GM12872 (cell line): ENCODE measurements around the gene CKAP2L.

Source experiments
- TF ChIP-seq, protein P1 (sequence below): IDR thresholded peaks from 3 replicates; pipeline ENCODE4 v1.5.1; 2011; ENCODE audit warnings: low read depth, mild to moderate bottlenecking, low read length, moderate library complexity; ENCODE audit not compliant: insufficient read depth

CKAP2L gene

DNA sequence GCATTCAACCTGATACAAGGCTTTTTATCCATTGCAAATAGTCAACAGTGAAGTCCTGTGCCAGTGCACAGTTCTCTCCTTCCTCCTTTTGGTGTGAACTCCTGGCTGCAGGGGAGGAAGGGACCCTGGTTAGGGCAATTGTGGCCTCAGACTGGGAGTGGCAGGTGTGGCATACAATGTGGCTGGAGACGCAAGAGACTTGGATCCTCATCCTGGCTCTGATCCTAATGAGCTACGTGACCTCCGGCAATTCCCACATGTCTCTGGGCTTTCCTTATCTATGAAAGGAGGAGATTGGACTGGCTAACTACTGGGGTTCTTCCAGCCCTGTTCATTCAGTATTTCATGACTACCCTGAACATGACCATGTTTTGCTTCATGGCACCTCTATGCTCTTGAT lies 30.4 kb upstream of the CKAP2L start:
- TF ChIP-seq, protein P1, sequence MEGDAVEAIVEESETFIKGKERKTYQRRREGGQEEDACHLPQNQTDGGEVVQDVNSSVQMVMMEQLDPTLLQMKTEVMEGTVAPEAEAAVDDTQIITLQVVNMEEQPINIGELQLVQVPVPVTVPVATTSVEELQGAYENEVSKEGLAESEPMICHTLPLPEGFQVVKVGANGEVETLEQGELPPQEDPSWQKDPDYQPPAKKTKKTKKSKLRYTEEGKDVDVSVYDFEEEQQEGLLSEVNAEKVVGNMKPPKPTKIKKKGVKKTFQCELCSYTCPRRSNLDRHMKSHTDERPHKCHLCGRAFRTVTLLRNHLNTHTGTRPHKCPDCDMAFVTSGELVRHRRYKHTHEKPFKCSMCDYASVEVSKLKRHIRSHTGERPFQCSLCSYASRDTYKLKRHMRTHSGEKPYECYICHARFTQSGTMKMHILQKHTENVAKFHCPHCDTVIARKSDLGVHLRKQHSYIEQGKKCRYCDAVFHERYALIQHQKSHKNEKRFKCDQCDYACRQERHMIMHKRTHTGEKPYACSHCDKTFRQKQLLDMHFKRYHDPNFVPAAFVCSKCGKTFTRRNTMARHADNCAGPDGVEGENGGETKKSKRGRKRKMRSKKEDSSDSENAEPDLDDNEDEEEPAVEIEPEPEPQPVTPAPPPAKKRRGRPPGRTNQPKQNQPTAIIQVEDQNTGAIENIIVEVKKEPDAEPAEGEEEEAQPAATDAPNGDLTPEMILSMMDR = no peak

DNA sequence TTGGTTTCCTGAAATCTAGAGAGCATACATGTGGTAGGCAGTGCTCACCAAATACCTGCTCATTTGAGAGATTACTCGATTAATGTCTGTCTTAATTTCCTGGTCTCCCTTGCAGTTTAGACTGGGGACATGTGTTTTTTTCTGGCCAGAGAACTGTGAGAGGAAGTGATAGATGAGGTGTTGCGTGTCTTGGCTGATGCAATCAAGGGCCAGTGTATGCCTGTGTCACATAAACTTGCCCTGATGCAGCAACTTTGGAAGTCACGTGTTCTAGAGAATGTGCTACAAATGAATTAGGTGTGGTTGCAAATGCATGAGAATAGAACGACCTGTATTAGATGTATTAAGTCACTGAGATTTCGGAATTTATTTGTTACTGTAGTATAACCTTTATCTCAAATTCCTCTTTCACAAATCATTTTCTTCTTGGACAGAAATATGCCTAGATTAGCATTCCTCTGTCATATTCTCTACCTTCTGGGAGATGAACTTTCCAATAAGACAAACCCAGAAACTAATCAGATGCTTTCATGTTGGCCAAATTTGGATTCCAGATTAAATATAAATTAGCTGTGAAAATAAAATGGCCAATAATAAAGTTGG lies 29.8 kb upstream of the CKAP2L start:
- TF ChIP-seq, protein P1 = no peak

DNA sequence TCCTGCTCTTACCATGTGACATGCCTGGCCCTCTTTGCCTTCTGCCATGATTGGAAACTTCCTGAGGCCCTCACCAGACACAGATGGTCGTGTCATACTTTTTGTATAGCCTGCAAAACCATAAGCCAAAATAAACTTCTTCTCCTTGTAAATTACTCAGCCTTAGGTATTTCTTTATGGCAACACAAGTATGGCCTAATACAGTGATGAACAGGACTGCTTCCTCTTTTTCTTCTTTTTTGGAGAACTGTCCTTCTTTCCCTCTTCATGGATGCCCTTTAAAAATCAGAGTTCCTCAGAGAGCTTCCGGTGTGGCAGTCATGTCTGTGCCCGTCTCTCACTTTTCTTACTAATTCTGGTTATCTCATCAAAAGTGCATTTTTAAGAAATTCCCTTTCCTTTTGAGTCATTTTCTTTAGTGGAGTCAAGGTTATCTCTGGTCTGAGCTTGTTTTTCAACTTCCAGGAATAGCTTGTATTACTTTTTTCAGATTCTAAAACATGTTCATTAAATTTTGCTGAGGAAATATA lies 29.1 kb upstream of the CKAP2L start:
- TF ChIP-seq, protein P1 = no peak

DNA sequence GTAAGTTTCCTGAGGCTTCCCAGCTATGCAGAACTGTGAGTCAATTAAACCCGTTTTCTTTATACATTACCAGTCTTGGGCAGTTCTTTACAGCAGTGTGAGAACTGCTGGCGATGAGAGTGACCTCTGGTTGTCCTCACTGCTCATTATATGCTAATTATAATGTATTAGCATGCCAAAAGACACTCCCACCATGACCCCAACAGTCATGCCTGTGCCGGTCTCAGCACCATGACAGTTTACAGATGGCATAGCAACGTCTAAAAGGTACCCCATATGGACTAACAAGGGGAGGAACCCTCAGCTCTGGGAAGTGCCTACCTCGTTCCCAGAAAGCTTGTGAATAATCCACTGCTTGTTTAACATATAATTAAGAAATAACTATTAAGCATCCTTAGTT lies 28.0 kb upstream of the CKAP2L start:
- TF ChIP-seq, protein P1 = no peak

DNA sequence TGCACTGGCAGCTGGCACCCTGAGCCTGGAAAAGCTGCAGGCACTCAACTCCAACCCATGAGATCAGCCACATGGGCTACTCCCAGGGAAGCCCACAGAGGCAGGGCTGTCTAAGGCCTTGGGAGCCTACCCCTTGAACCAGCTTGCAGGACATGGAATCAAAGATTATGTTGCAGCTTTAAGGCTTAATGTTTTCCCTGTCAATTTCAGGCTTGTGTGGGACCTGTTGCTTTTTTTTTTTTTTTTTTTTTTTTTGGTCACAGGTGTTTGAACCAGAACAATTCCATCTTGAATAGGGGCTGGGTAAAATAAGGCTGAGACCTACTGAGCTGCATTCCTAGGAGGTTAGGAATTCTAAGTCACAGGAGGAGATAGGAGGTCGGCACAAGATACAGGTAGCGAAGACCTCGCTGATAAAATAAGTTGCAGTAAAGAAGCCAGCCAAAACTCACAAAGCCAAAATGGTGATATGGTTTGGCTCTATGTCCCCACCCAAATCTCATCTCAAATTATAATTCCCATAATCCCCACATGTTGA lies 27.4 kb upstream of the CKAP2L start:
- TF ChIP-seq, protein P1 = no peak

DNA sequence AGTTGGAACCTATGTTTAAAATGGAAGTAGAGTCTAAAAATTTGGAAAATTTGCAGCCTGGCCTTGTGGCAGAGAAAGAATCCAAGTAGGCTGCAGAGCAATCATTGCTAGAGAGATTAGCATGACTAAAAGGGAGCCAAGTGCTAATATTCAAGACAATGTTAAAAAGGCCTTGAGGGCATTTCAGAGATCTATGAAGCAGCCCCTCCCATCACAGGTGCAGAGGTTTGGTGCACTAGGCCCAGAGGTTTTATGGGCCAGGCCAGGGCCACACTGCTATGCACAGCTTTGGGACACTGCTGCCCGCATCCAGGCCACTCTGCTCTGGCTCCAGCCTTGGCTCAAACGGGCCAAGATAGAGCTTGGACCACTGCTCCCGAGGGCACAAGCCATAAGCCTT lies 26.6 kb upstream of the CKAP2L start:
- TF ChIP-seq, protein P1 = no peak

DNA sequence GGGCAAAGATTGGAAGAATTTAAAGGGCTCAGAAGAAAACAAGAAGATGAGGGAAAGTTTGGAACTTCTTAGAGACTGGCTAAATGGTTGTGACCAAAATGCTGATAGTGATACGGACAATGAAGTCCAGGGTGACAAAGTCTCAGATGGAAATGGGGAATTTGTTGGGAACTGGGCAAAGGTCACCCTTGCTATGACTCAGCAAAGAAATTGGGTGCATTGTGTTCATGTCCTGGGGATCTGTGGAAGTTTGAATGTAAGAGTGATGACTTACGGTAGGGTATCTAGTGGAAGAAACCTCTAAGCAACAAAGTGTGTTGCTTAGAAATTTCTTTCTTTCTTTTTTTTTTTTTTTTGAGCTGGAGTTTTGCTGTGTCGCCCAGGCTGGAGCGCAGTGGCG lies 25.9 kb upstream of the CKAP2L start:
- TF ChIP-seq, protein P1 = no peak
